Suprapubic skin (tissue), 4 donors: ENCODE results near the gene PRPF40B. TPM values are rescaled to one million over a fixed set of nuclear protein-coding genes. Genes with fewer than 3 reads are reported as not detected.

ENCODE experiments used
- DNase-seq, 2 donors: peaks; one replicate each; pipeline ENCODE4 v3.0.0-alpha.2; 2019; ENCODE audit warnings: low spot score in 2 of 2
- H3K27ac ChIP-seq: fragments of 200-600 bp; sonication (generic); one replicate; pipeline ENCODE4 v1.5.1; 2019
- H3K27me3 ChIP-seq: fragments of 200-600 bp; sonication (generic); one replicate; pipeline ENCODE4 v1.5.1; 2019
- H3K36me3 ChIP-seq: fragments of 200-600 bp; sonication (generic); one replicate; pipeline ENCODE4 v1.5.1; 2019
- H3K4me1 ChIP-seq: fragments of 200-600 bp; sonication (generic); one replicate; pipeline ENCODE4 v1.5.1; 2019
- H3K4me3 ChIP-seq: fragments of 200-600 bp; sonication (generic); one replicate; pipeline ENCODE4 v1.5.1; 2019; ENCODE audit warnings: mild to moderate bottlenecking
- H3K9me3 ChIP-seq: fragments of 200-600 bp; sonication (generic); one replicate; pipeline ENCODE4 v1.5.1; 2019
- CTCF ChIP-seq, 2 donors: fragments of 200-600 bp in 1 of 2; fragments of 450-650 bp in 1 of 2; sonication (generic) in 1 of 2; IDR thresholded peaks; one replicate each; pipeline ENCODE4 v1.5.1; 2016 to 2019; ENCODE audit warnings: antibody characterized with exemption in 2 of 2, mild to moderate bottlenecking in 1 of 2, moderate library complexity in 1 of 2
- EP300 ChIP-seq: sonication (generic); formaldehyde crosslinking; IDR thresholded peaks from one replicate; pipeline ENCODE4 v1.6.1; 2017; ENCODE audit warnings: antibody characterized with exemption
- POLR2A ChIP-seq, 2 donors: fragments of 450-650 bp; IDR thresholded peaks; one replicate each; pipeline ENCODE4 v1.6.1; 2017; ENCODE audit warnings: antibody characterized with exemption in 2 of 2, mild to moderate bottlenecking in 2 of 2, moderate library complexity in 2 of 2
- POLR2AphosphoS5 ChIP-seq, 3 donors: sonication (generic); formaldehyde crosslinking; IDR thresholded peaks; one replicate each; pipeline ENCODE4 v1.6.1; 2017; ENCODE audit warnings: antibody characterized with exemption in 3 of 3
- WGBS: methylation state at CpG from one replicate; pipeline ENCODE4 v1.1.5; 2018; 5-methylcytosine and 5-hydroxymethylcytosine counted together
- total RNA-seq, 4 donors: library from RNA; depleted of rRNA; stranded (reverse); fragments of >200 nt; gene quantifications; one replicate each; pipeline ENCODE4 v1.1.0, GENCODE V29; 2016

Gene PRPF40B
- total RNA-seq, 4 donors from 2014 or later, result 10.1 to 38.9 (median 15.4) TPM

GRCh38 chr12:49689785-49690184, 66.4 kb downstream of the PRPF40B start:
- no peak for DNase-seq
- H3K4me1 ChIP-seq, result no peaks in the 10 kb centered on the region
- no peaks in the 10 kb centered on the region for H3K27me3 ChIP-seq
- no peak overlapping the region for H3K27ac ChIP-seq
- TF ChIP-seq EP300 (no peak), CTCF (IDR thresholded peaks at IDR 0.05) (no peak), POLR2A (IDR thresholded peaks at IDR 0.05) (no peak), POLR2AphosphoS5 (IDR thresholded peaks at IDR 0.05) (no peak)
- no peak overlapping the region for H3K4me3 ChIP-seq
- H3K36me3 ChIP-seq, result no peaks in the 10 kb centered on the region
- H3K9me3 ChIP-seq, result no peaks in the 10 kb centered on the region

- no peak for DNase-seq
- H3K9me3 ChIP-seq, result no peaks in the 10 kb centered on the region
- WGBS, result 70% methylated on average over 3 of the region's 3 CpGs
- H3K36me3 ChIP-seq, result no peaks in the 10 kb centered on the region
- H3K27me3 ChIP-seq, result no peaks in the 10 kb centered on the region
- H3K4me3 ChIP-seq, result no peak overlapping the region
- H3K27ac ChIP-seq, result no peak overlapping the region
- no peak for TF ChIP-seq POLR2A (IDR thresholded peaks at IDR 0.05)
- no peak for TF ChIP-seq POLR2AphosphoS5 (IDR thresholded peaks at IDR 0.05)
- no peak for TF ChIP-seq EP300
- no peak for TF ChIP-seq CTCF (IDR thresholded peaks at IDR 0.05)
- no peaks in the 10 kb centered on the region for H3K4me1 ChIP-seq
Observed at GRCh38 chr12:49692851-49693250, 69.5 kb downstream of the PRPF40B start.

GRCh38 chr12:49693931-49694444, 70.6 kb downstream of the PRPF40B start:
- TF ChIP-seq CTCF (IDR thresholded peaks at IDR 0.05) (no peak), EP300 (no peak), POLR2AphosphoS5 (IDR thresholded peaks at IDR 0.05) (no peak), POLR2A (IDR thresholded peaks at IDR 0.05) (no peak)
- Histone ChIP-seq H3K36me3 (no peaks in the 10 kb centered on the region), H3K4me3 (no peak overlapping the region), H3K9me3 (no peaks in the 10 kb centered on the region), H3K27me3 (no peaks in the 10 kb centered on the region), H3K4me1 (peaks cover 10% of the 10 kb centered on the region), H3K27ac (no peak overlapping the region)
- no peak for DNase-seq
- WGBS, result 87% methylated on average over 8 of the region's 8 CpGs

Other genes starting within 250 kb of the PRPF40B start
- 1 to 10 TPM in 1 of 4 donors, under 1 TPM in 3; 0.15 to 1.0 (median 0.43) TPM for gene KCNH3, start 84.5 kb upstream of the PRPF40B start, total RNA-seq
- 10 to 100 TPM; 42.4 to 73.6 (median 61.1) TPM for gene MCRS1, start 55.4 kb upstream of the PRPF40B start, total RNA-seq
- gene FAM186B, start 17.9 kb upstream of the PRPF40B start, total RNA-seq, result 1 to 10 TPM in 2 of 4 donors, under 1 TPM in 1, not detected in 1; 0.44 to 1.9 (median 1.1) TPM
- 1 to 10 TPM; 3.2 to 8.4 (median 6.7) TPM for gene FMNL3, start 83.8 kb downstream of the PRPF40B start, total RNA-seq
- gene TMBIM6, start 118.0 kb downstream of the PRPF40B start, total RNA-seq, result 100 to 1,000 TPM; 292 to 468 (median 377) TPM
- 10 to 100 TPM in 1 of 4 donors, 1 to 10 TPM in 3; 8.2 to 12.2 (median 8.8) TPM for gene NCKAP5L, start 204.9 kb downstream of the PRPF40B start, total RNA-seq
- 1 to 10 TPM; 3.7 to 5.9 (median 4.5) TPM for gene BCDIN3D, start 219.5 kb downstream of the PRPF40B start, total RNA-seq